Measurements from ENCODE around the gene EDARADD. TPM values are rescaled to one million over a fixed set of nuclear protein-coding genes. Genes with fewer than 3 reads are reported as not detected.

EDARADD gene
- total RNA-seq, 2 donors from 2014 or later = 2.8 TPM; not detected in 1

DNA sequence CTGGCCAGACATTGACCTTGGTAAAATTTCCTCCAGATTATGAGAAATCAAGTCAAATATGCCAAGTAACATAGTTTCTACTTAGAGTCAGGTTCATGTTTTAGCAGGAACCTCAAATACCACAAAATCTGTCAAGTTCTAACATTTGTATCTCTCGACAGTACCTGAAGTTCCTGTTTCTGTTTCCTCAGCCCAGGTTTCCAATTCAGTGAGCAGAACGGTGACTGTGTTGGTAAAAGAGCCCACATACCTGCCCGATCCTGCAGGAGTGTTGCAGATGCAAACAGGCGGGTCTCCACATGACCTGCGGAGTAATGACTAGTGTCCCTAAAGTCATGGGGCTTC is 71.8 kb downstream of the EDARADD start:
- Histone ChIP-seq H3K4me3 (no peak overlapping the region), H3K27me3 (replicated peaks; ENCODE audit: insufficient read depth) (no peaks in the 10 kb centered on the region), H3K27ac (no peak overlapping the region), H3K4me1 (ENCODE audit: control insufficient read depth in 1 of 2, low read depth in 2 of 2) (no peaks in the 10 kb centered on the region), H3K9me3 (no peaks in the 10 kb centered on the region), H3K36me3 (no peaks in the 10 kb centered on the region)
- no peak for ATAC-seq (ENCODE audit: insufficient number of reproducible peaks, low FRiP score, low read depth)
- no peak for DNase-seq (ENCODE audit: low spot score)
- TF ChIP-seq, protein P1, sequence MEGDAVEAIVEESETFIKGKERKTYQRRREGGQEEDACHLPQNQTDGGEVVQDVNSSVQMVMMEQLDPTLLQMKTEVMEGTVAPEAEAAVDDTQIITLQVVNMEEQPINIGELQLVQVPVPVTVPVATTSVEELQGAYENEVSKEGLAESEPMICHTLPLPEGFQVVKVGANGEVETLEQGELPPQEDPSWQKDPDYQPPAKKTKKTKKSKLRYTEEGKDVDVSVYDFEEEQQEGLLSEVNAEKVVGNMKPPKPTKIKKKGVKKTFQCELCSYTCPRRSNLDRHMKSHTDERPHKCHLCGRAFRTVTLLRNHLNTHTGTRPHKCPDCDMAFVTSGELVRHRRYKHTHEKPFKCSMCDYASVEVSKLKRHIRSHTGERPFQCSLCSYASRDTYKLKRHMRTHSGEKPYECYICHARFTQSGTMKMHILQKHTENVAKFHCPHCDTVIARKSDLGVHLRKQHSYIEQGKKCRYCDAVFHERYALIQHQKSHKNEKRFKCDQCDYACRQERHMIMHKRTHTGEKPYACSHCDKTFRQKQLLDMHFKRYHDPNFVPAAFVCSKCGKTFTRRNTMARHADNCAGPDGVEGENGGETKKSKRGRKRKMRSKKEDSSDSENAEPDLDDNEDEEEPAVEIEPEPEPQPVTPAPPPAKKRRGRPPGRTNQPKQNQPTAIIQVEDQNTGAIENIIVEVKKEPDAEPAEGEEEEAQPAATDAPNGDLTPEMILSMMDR (IDR thresholded peaks at IDR 0.05) = no peak

DNA sequence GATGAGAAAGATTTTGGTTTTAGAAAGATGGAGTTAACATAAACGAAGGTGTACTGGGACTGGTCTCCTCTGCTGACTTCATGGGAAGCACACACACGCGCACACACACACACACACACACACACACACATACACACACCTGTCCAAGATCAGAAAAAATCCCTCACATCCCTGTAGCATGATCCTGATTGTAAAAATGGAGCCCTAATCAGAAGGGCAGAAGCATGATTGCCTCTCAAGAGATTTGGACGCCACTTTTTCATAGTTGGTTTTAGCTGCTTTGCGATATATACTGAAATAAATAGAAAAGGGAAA is 73.2 kb downstream of the EDARADD start:
- TF ChIP-seq, protein P1 (IDR thresholded peaks at IDR 0.05) = no peak
- ATAC-seq (ENCODE audit: insufficient number of reproducible peaks, low FRiP score, low read depth) (no peak), DNase-seq (ENCODE audit: low spot score) (no peak)
- Histone ChIP-seq H3K4me3 (no peak overlapping the region), H3K27me3 (replicated peaks; ENCODE audit: insufficient read depth) (no peaks in the 10 kb centered on the region), H3K36me3 (no peaks in the 10 kb centered on the region), H3K4me1 (ENCODE audit: control insufficient read depth in 1 of 2, low read depth in 2 of 2) (no peaks in the 10 kb centered on the region), H3K27ac (no peak overlapping the region), H3K9me3 (no peaks in the 10 kb centered on the region)

DNA sequence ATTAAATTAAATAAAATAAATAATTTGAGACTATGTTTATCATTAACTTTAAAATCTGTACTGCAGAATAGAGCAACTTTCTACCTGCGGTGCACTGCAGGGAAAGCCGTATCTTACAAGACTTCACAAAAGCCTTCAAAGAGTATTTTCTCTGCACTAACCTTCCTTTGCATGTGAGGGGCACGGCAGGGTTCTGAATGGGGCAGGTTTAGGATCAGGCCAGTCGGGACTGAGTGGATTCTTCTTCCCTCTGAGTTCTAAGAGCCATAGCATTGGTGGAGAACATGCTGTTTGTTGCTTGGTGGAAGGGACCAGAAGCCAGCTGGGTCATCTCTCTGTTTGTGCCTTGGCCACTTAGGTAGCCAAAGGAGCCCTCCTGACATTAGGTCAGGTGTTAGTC is 74.5 kb downstream of the EDARADD start:
- Histone ChIP-seq H3K27me3 (replicated peaks; ENCODE audit: insufficient read depth) (no peaks in the 10 kb centered on the region), H3K9me3 (no peaks in the 10 kb centered on the region), H3K4me3 (no peak overlapping the region), H3K36me3 (no peaks in the 10 kb centered on the region), H3K27ac (no peak overlapping the region), H3K4me1 (ENCODE audit: control insufficient read depth in 1 of 2, low read depth in 2 of 2) (no peaks in the 10 kb centered on the region)
- TF ChIP-seq, protein P1 (IDR thresholded peaks at IDR 0.05) = no peak
- DNase-seq (ENCODE audit: low spot score) = no peak
- no peak for ATAC-seq (ENCODE audit: insufficient number of reproducible peaks, low FRiP score, low read depth)

DNA sequence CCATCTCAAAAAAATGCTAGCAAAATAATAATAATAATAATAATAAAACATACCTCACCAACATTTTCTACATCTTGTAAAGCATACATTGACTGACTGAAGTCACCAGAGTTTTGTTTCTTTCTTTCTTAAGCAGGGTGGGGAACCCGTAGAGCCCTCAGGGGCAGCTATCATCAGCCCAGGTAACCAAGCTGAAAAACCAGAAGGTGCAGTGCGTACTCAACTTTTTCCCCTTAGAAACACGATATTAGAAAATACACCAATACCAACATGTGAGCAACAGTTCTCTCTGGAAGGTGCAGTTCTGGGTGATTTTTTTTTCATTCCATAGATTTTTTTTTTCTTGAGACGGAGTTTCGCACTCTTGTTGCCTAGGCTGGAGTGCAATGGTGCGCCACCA is 75.4 kb downstream of the EDARADD start:
- Histone ChIP-seq H3K36me3 (no peaks in the 10 kb centered on the region), H3K27ac (no peak overlapping the region), H3K4me3 (no peak overlapping the region), H3K4me1 (ENCODE audit: control insufficient read depth in 1 of 2, low read depth in 2 of 2) (no peaks in the 10 kb centered on the region), H3K27me3 (replicated peaks; ENCODE audit: insufficient read depth) (no peaks in the 10 kb centered on the region), H3K9me3 (no peaks in the 10 kb centered on the region)
- no peak for DNase-seq (ENCODE audit: low spot score)
- TF ChIP-seq, protein P1 (IDR thresholded peaks at IDR 0.05) = no peak
- ATAC-seq (ENCODE audit: insufficient number of reproducible peaks, low FRiP score, low read depth) = no peak

DNA sequence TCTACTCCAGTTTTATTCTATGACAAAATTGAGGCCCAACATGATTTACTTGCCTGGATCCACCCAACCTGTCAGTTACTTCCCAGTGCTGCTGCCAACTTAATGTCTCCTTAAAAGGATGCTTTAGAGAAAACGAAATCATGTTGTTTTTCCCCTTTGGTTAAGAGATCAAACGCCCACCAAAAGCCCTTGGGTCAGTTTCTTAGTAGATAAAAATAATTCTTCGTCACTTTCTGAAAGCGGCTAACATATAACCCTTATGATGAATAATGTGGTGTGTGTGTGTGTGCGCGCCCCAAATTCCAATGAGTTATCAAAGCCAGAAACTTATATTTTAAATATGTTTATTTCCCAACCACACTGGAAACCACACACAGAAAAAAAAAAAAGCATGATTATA is 77.0 kb downstream of the EDARADD start:
- Histone ChIP-seq H3K27ac (no peak overlapping the region), H3K4me3 (no peak overlapping the region)
- DNase-seq (ENCODE audit: low spot score) = no peak

More for the DNA sequence above, 77.0 kb downstream of the EDARADD start:
- H3K4me1 ChIP-seq (ENCODE audit: control insufficient read depth in 1 of 2, low read depth in 2 of 2) = no peaks in the 10 kb centered on the region
- H3K27me3 ChIP-seq (replicated peaks; ENCODE audit: insufficient read depth) = no peaks in the 10 kb centered on the region
- H3K9me3 ChIP-seq = no peaks in the 10 kb centered on the region
- ATAC-seq (ENCODE audit: insufficient number of reproducible peaks, low FRiP score, low read depth) = no peak
- no peaks in the 10 kb centered on the region for H3K36me3 ChIP-seq
- TF ChIP-seq, protein P1 (IDR thresholded peaks at IDR 0.05) = no peak
